HG03139 (cell line): ENCODE results near the gene AKR1B15.

Experiments used
- ATAC-seq: cut with Tn5 transposase; IDR thresholded peaks from one replicate; pipeline ENCODE4 v1.9.1; 2021; ENCODE audit not compliant: unreplicated experiment

AKR1B15 gene

DNA sequence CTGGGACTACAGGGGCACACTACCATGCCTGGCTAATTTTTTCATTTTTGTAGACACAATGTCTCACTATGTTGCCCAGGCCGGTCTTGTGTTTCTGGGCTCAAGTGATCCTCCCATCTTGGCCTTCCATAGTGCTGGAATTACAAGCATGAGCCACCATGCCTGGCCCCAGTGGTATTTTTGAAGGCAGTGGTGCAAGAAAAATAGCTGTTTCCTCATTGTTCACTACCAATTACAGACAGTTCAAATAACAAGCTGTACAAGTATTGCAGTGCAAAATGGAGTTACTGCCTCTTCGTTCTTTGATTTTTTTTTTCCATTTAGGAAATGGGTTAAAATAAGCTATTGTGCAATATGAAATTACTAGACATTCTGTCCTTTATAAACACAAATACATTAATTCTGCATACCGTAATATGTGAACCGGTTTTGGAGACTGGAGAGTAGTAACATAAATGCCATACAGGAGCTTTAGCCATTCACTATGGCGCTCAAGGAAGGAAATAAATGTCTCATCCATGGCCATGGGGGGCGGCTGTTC is 62.8 kb downstream of the AKR1B15 start:
- ATAC-seq, result no peak

DNA sequence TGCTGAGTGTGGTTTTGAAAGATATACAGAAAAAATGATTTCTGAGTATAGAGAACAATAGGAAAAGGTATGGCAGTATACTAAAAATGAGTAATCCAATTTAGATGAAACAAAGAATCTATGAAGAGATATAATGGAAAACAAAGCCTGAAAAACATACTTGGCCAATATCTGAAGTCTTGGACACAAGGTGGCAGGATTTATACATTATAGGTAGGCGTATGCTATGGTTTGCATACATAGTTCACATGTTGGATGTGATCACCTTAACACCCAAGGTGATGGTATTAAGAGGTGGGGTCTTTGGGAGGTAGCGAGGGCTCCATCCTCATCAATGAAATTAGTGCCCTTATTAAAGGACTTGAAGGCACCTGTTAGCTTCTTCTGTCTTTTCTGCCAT is 63.3 kb downstream of the AKR1B15 start:
- no peak for ATAC-seq

DNA sequence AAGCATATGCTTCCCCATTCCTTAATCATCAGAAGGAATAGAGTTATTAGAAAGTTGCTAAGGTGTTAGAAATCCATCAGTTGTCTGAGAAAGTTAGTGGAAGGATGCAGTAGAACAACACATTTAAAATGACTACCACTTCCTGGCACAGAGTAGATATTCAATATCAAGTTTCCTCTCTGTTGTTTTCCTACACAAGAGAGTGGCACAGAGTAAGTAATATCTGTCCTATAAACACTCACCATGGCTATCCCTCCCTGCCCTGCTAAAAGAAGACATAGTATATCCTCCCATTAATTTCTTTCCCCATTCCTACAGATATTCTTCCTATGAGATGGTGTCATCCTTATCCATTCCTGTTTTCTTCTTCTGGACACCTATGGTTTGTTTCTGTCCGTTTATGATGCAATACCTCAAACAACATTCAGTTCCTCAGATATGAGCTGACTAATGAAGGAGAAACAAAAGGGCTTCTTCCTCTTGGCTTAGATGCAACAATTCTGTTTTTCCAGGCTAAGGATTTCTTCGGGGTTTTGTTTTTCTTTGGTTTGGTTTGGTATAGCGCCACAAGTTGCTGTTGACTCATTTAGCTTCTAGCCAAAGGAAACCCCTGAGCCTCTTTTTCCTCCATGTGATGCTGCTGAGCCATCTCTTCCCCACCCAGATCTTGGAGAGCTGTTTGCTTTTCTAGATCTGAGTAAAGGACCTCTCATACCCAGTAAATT is 64.9 kb downstream of the AKR1B15 start:
- no peak for ATAC-seq

DNA sequence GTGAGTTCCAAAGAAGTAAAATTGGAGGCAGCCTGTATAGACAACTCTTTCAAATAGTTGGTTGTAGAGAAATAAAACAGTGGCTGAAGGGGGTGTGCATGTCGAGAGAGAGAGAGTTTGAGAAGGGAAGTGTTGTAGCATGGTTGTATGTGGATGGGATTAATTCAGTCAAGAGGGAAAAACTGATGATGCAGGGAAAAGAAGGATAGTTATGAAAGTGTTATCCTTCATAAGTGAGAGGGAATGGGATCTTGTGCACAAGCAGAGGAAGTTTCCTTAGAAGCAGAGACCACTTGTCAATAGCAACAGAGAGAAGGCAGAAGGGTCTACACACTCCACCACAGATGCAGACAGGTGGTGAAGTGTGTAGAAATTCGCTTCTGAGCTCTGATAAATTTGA is 67.7 kb downstream of the AKR1B15 start:
- ATAC-seq, result no peak

DNA sequence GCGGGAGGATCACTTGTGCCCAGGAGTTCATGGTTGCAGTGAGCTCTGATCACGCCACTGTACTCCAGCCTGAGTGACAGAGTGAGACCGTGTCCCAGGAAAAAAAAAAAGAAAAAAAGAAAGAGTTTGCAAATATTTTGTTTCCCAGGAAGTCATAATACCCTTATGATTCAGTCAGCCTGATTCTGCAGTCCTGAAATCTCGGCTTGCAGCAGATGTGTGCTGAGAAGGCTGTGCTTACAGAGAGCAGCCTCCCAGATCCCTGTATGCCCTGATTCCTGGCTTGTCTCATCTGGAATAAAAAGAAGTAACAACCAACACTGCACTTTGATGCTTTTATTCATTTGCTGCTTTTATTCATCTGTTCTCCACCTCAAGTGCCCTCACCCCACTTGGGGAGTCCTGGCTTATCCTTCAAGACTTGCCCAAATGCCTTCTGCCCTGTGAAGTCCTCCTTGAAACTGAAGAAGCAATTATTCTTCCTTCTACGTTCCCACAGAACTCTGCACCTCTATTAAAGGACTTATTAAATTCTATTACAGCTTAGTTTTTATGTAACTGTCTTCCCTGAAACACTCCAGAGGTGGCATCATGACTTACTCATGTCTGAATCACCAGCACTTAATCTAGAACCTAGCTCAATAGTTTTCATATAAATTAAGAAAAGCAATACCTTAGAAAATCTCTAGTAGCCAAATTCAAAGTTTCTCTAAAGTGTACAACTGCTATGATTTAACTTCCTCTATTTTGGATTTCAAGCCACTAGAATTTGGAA is 70.0 kb downstream of the AKR1B15 start:
- ATAC-seq, result no peak

DNA sequence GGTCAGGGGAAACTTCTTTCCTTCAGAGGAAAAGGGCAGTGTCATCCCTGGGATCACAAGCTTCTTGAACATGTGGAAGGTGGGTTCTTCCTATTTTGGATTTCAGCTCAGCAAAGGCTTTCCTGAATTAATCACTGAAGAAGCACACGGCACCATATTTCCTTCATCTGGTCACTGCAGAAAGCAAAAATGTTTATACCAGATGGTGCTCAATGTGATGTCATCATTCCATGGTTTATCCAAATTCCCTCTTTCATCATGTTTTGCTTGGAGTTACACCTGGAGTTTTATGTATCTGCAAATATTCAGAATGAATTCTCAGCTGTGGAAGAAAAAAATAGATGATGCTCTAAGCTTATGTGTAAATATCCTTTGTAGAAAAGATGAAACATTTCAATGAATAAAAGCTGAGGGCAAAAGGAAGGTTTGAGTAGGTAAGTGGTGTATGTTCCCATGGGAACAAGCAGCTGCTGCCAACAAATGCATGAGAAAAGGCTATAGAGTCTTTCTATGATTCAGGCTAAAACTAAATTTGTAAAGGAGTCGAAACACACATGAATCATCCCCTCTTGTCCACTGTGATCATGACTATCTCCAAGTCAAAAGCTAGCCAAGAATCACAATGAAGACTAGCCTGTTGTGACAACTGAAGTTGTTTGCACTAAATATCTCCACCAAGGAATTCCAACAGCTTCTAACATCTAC is 70.9 kb downstream of the AKR1B15 start:
- ATAC-seq, result no peak

DNA sequence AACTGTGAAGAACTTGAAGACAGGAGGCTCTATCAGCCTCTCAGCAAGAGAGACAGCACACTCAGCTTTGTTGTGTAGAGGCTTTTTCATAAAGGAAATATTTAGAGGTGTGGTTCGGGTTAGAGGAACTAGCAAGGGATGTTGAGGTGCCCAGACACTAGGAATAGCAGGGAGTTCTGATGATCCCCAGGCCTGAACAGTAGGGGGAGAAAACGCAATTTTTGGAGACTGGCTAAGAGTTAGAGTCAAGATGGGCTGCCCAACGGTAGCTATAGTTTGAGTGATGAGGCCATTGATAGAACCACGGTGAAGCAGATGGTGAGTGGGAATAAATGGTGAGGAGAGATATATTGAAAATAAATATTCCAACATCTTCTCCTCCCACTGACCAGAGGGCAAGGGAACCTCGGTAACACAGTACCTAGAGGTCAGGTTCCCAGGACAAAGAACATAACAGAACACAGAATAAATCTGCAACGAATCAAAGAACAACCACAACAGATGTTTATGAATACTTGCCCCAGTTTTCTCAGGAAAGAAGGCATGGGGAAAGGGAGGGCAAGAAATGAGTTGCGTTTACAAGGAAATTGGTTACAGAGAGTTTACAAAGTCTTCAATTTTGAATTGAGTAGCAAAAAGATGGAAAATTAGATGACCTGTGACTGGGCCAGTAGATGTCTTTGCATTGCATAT is 73.5 kb downstream of the AKR1B15 start:
- ATAC-seq, result no peak

DNA sequence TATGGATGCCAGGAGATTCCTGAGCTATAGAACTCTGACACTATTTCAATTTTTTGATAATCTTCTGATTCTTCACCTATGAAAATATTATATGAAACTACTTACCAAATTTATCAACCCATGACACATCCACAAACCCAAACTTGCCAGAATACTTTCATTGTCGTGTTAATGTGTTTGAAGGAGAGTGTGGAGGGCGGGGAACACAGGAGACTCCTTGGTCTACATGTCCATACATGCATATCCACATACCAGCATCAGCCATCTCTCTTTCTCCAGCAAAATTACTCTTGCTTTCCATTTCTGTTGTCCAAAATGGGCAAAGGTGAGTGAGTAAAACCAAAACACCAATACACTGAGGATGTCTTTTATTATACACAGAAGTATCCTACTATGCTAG is 74.3 kb downstream of the AKR1B15 start:
- no peak for ATAC-seq

DNA sequence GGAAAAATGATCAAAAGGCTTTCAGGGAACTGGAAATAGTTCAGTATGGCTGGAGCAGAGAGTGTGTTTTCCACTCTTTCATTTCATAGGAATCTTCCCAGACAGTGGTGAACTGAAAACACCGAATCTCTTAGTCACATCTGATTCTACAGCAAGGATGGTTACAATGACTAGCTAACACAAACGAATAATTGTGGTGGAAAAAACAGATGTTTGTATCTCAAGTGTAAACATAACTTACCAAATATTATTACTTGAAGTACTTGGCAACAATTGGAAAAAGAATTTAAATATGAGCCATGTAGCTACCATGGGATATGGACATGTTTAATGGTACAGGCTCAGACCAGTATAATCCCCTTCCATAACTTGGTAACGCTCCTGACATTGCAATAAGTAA is 76.6 kb downstream of the AKR1B15 start:
- ATAC-seq, result no peak

DNA sequence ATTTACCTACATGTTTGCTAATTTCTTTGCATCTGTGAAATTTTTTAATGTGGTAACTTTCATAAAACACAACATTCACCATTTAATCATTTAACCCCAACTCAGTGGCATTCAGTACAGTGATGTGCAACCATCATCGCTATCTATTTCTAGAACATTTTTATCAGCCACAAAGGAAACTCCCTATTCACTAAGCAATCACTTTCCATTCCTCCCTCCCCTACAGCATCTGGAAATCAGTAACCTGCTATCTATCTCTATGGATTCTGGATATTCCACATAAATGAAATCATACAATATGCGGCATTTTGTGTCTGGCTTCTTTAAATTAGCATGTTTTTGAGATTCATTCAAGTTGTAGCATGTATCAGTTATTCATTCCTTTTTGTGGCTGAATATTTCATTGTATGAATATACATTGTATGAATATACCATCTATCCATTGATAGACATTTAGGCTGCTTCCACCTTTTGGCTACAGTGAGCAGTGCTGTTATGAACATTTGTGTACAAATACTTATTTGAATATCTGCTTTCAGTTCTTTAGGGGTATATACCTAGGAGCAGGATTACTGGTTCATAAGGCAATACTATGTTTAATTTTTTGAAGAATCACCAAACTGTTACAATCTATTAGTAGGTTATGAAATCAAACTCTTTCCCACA is 78.3 kb downstream of the AKR1B15 start:
- ATAC-seq, result no peak

DNA sequence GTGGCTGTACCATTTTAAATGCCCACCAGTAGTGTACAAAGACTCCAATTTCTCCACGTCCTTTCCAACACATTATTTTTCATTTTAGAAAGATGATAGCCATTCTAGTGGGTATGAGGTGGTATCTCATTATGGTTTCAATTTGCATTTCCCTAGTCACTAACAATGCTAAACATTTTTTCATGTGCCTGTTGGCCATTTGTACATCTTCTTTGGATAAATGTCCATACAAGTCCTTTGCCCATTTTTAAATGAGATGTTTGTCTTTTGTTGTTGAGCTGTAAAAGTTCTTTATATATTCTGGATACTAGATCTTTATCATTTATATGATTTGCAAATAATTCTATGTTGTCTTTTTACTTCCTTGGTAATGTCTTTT is 78.9 kb downstream of the AKR1B15 start:
- ATAC-seq, result no peak

DNA sequence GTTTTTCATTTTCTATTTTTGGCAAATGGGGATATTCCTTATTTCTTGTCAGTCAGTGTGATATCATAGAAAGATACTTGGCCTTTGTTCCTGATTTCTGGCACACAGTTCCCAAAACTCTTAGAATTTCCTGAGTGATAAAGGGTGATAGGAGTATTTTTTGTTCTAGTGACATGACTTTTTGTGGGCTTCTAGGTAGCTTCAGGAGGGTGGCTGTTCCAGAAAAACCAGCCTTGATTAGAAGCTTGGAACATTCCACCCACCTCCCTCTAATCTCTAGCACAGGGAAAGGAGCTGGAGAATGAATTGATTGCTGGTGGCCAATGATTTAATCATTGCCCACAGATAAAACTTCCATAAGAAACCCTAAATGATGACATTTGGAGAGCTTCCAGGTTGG is 80.5 kb downstream of the AKR1B15 start:
- no peak for ATAC-seq
